ENCODE results near the gene SMURF1.

GRCh38 chr7:99098286-99098823 lies 45.6 kb downstream of the SMURF1 start:
- TF ChIP-seq CTCF (IDR thresholded peaks at IDR 0.05; ENCODE audit: insufficient read depth, low read depth, low read length), result no peak
- TF ChIP-seq EZH2 (IDR thresholded peaks at IDR 0.05; ENCODE audit: insufficient read depth, low read length), result no peak
